Thoracic aorta (tissue), 2 donors: Measurements from ENCODE around the gene PCSK1. TPM values are rescaled to one million over a fixed set of nuclear protein-coding genes. Genes with fewer than 3 reads are reported as not detected.
"Not testable (repeated sequence)": the region's sequence is repeated elsewhere in the genome, so short reads cannot be mapped to it uniquely, and the experiment has no call there.

Source experiments
- ATAC-seq: fragments of 150-250 bp; one replicate; pipeline ENCODE4 v1.8.0; 2017; ENCODE audit warnings: low read depth; ENCODE audit not compliant: insufficient number of reproducible peaks, low FRiP score
- DNase-seq: peaks from one replicate; pipeline ENCODE4 v3.0.0-alpha.2; 2020; ENCODE audit warnings: low spot score
- H3K27ac ChIP-seq, 2 donors: fragments of 200-600 bp; sonication (generic); 1 replicate in 1 of 2; 2 replicates in 1 of 2; pipeline ENCODE4 v1.5.1; 2016; ENCODE audit warnings: mild to moderate bottlenecking in 2 of 2, moderate library complexity in 2 of 2
- H3K27me3 ChIP-seq: fragments of 200-600 bp; sonication (generic); replicated peaks from 2 replicates; pipeline ENCODE4 v1.6.0; 2016; ENCODE audit warnings: mild to moderate bottlenecking; ENCODE audit not compliant: insufficient read depth
- H3K36me3 ChIP-seq: fragments of 200-600 bp; sonication (generic); one replicate; pipeline ENCODE4 v1.5.1; 2016
- H3K4me1 ChIP-seq, 2 donors: fragments of 200-600 bp; sonication (generic); 1 replicate in 1 of 2; 2 replicates in 1 of 2; pipeline versions ENCODE4 v1.5.1 to v1.6.0; 2016; ENCODE audit warnings: low read depth in 2 of 2, mild to moderate bottlenecking in 1 of 2; ENCODE audit not compliant: control insufficient read depth in 1 of 2
- H3K4me3 ChIP-seq: fragments of 200-600 bp; sonication (generic); 2 replicates; pipeline ENCODE4 v1.5.1; 2016; ENCODE audit warnings: mild to moderate bottlenecking
- H3K9me3 ChIP-seq: fragments of 200-600 bp; sonication (generic); 2 replicates; pipeline ENCODE4 v1.5.1; 2016
- CTCF ChIP-seq: fragments of 200-600 bp; sonication (generic); IDR thresholded peaks from one replicate; pipeline ENCODE4 v1.5.1; 2019; ENCODE audit warnings: antibody characterized with exemption
- total RNA-seq, 2 donors: library from RNA; depleted of rRNA; stranded (reverse); fragments of >200 nt; gene quantifications; one replicate each; pipeline versions ENCODE4 v1.1.0 to v1.2.3, GENCODE V29; 2016

Gene PCSK1
- total RNA-seq, 2 donors from 2014 or later = 0.14 to 3.2 TPM

GRCh38 chr5:96370976-96371375 lies 62.1 kb downstream of the PCSK1 start:
- Histone ChIP-seq H3K4me1 (no peaks in the 10 kb centered on the region), H3K9me3 (no peaks in the 10 kb centered on the region), H3K27ac (no peak overlapping the region), H3K36me3 (no peaks in the 10 kb centered on the region), H3K4me3 (no peak overlapping the region), H3K27me3 (no peaks in the 10 kb centered on the region)
- ATAC-seq = no peak
- TF ChIP-seq CTCF = no peak
- no peak for DNase-seq

- DNase-seq, H3K4me1 ChIP-seq, H3K9me3 ChIP-seq, H3K4me3 ChIP-seq, H3K27ac ChIP-seq, H3K36me3 ChIP-seq, H3K27me3 ChIP-seq, ATAC-seq: not testable (repeated sequence)
Measured at GRCh38 chr5:96367337-96367736, 65.7 kb downstream of the PCSK1 start.

GRCh38 chr5:96354237-96354636 lies 78.8 kb downstream of the PCSK1 start:
- Histone ChIP-seq H3K27ac (no peak overlapping the region), H3K4me3 (no peak overlapping the region), H3K27me3 (no peaks in the 10 kb centered on the region), H3K4me1 (no peaks in the 10 kb centered on the region), H3K36me3 (no peaks in the 10 kb centered on the region), H3K9me3 (no peaks in the 10 kb centered on the region)
- ATAC-seq (no peak), DNase-seq (no peak)
- TF ChIP-seq CTCF = no peak

GRCh38 chr5:96353220-96353619 lies 79.8 kb downstream of the PCSK1 start:
- Histone ChIP-seq H3K4me1 (no peaks in the 10 kb centered on the region), H3K36me3 (no peaks in the 10 kb centered on the region), H3K27ac (no peak overlapping the region), H3K27me3 (no peaks in the 10 kb centered on the region), H3K4me3 (no peak overlapping the region), H3K9me3 (no peaks in the 10 kb centered on the region)
- ATAC-seq = no peak
- no peak for TF ChIP-seq CTCF
- DNase-seq = no peak

GRCh38 chr5:96350678-96351077 lies 82.4 kb downstream of the PCSK1 start:
- DNase-seq = no peak
- no peak for ATAC-seq
- TF ChIP-seq CTCF = no peak
- H3K36me3 ChIP-seq = no peaks in the 10 kb centered on the region
- no peaks in the 10 kb centered on the region for H3K27me3 ChIP-seq
- H3K4me3 ChIP-seq = no peak overlapping the region
- H3K27ac ChIP-seq = no peak overlapping the region
- no peaks in the 10 kb centered on the region for H3K4me1 ChIP-seq
- no peaks in the 10 kb centered on the region for H3K9me3 ChIP-seq

GRCh38 chr5:96348536-96348935 lies 84.5 kb downstream of the PCSK1 start:
- no peak for TF ChIP-seq CTCF

More at GRCh38 chr5:96348536-96348935, 84.5 kb downstream of the PCSK1 start:
- Histone ChIP-seq H3K27ac (no peak overlapping the region), H3K4me3 (no peak overlapping the region), H3K4me1 (no peaks in the 10 kb centered on the region), H3K27me3 (no peaks in the 10 kb centered on the region), H3K36me3 (no peaks in the 10 kb centered on the region), H3K9me3 (no peaks in the 10 kb centered on the region)
- ATAC-seq = no peak
- no peak for DNase-seq
